Activated CD8-positive, alpha-beta memory T cell treated with anti-CD3 and anti-CD28 coated beads for 4 hours (primary cell): ENCODE results near the gene KDM4E.

Source experiments
- DNase-seq, 2 donors: peaks; one replicate each; pipeline ENCODE4 v3.0.0-alpha.2; 2020; ENCODE audit warnings: low read depth in 2 of 2

KDM4E gene

DNA sequence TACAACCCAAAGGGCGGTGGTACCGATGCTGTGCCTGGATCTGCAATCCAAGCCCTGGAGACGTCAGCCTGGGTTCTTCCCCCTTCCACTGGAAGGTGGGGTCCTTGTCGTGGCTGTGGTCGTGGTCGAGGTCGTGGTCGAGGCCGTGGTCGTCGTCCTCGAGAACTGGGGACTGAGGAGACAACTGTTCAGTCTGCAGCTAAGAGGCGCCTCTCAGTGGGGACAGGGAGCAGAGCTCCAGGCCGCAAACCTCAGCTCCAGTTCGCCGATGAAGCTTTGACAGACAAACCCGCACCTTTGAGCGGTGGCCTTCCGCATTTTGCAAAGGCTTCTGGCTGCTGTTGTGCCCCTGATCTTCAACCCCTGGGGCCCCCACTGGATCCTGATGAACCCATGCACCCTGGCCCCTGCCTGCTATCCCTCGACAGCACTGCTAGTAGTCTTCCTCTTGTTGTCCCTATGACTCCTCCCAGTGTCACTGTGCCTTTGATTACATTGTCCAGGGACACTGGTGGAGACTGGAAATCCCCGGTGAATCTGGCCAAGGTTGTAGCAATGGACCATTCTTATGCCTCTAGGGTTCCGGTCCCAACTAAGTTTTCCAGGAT lies 25.6 kb downstream of the KDM4E start:
- DNase-seq: no peak

DNA sequence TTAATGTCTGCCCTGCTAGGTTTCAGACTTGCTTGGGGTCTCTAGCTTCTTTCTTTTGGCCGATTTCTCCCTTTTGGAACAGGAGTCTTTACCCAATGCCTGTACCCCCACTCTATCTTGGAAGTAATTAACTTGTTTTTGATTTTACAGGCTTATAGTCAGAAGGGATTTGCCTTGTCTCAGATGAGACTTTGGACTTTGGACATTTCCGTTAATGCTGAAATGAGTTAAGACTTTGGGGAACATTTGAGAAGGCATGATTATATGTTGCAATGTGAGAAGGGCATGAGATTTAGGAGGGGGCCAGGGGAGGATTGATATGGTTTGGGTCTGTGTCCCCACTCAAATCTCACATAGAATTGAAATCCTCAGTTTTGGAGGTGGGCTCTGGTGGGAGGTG lies 29.3 kb downstream of the KDM4E start:
- DNase-seq: no peak

DNA sequence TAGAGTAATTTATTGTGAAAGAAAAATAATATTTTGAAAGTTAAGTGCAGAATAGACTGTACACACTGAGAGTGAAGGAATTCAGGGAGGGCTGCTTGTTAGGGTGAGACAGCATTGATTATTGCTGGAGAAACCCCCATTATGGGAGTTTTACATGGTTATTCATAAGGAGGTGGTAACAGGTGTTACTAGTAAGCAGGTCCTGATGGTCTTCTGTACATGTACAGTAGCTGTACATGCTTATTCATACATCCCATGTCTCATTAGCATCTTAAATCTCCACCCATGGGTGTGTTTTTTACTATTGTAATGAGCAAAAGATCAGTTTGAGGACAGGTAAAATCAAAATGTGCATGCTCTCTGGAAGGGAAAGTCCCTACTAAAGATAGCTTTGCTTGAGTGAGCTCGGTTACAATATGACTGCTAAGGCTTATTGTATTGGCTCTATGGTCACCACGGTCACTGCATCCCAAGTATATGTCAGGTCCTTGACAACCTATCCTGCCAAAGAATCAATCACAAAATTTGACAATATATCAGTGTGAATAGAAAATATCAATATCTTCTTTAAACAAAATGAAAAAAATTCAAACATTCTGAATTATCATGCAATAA lies 30.3 kb downstream of the KDM4E start:
- DNase-seq: no peak

DNA sequence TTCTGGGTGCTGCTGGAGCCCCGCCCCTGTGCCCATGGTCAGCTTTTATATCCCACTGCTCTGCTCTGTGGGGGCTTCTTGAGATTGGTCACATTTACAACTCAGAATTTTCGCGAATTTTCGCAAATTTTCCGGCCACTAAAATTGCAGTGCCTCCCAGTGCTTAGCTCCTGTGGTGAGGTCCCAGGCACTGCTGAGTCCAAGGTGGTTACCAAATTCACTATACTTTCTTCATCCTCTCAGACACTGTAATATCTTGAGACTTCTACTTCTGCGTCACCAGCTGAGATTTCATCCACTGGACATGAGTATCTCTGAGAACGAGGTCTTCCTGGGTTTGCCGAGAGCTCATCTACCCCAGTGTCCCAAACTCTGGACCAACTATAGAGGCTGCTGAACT lies 32.9 kb downstream of the KDM4E start:
- no peak for DNase-seq

DNA sequence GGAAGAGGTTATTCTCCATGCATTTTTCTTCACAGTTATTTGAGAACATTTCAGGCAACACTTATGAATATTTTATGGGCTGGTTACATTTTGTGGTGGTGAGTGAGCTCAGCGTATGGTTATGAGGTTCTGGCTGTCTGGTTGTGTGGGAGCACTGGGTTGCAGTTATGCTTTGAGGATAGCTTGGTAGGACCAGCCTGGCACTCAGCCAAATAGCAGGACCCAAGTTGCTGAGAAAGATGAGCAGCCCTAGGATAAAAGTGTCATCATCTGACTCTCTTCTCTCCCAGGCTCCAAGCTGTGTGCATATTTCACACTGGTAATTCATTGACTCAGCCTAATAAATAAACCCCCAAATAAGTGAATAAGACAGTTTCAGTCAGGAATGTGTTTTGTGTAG lies 33.6 kb downstream of the KDM4E start:
- DNase-seq: no peak

DNA sequence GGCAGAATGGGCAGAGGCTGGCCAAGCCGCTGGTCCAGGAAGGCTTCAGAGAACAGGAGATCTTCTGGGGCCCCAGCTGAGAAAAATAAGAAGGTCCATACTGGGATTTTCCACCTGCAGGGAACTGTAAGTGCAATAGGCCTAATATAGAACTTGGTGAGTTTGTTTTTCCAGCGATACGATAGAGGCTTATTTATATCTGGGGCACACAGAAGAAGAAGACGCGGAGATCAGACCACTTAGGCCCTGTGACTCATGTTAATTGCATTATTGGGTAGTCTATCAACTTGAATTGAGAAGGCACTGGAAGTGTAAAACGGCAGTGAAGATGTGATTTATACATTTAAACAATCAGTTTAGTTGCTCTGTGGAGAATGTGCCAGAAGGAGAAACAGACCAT lies 34.0 kb downstream of the KDM4E start:
- DNase-seq: no peak

DNA sequence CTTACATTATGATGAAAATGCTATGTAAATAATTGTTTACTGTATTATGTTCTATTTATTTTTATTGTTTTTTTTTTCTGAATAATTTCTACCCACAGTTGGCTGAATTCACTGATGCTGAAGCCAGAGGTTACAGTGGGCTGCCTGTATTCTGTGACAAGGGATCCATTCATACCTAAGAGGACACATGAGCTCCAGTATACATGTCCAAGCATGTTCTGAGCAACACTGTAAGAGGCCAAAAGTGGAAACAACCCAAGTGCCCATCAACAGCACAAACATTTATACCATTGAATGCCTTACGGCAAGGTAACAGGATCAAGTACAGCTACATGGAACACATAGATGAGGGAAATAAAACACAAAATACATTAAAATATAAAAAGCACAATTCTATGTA lies 40.3 kb downstream of the KDM4E start:
- no peak for DNase-seq

GRCh38 chr11:95066716-95067038 lies 41.6 kb downstream of the KDM4E start, which contains the start of gene SRSF8:
Gene SRSF8 (plus strand): TSS chr11:95066919. CDS start chr11:95067227, 308 bp downstream.
- no peak for DNase-seq

GRCh38 chr11:95067039-95067840 lies 42.2 kb downstream of the KDM4E start:
- DNase-seq: peak; percentile 41 to 53

DNA sequence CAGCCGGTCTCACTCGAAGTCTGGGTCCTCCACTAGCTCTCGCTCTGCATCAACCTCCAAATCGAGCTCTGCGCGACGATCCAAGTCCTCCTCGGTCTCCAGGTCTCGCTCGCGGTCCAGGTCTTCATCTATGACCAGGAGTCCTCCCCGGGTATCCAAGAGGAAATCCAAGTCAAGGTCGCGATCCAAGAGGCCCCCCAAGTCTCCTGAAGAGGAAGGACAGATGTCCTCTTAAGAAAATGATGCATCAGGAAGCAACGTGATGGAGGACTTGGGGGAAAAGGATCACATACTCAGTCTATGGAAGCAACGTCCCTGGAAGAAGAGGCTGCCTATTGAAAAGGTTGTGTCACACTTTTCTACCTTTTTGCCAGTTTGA lies 42.8 kb downstream of the KDM4E start:
- DNase-seq: no peak

DNA sequence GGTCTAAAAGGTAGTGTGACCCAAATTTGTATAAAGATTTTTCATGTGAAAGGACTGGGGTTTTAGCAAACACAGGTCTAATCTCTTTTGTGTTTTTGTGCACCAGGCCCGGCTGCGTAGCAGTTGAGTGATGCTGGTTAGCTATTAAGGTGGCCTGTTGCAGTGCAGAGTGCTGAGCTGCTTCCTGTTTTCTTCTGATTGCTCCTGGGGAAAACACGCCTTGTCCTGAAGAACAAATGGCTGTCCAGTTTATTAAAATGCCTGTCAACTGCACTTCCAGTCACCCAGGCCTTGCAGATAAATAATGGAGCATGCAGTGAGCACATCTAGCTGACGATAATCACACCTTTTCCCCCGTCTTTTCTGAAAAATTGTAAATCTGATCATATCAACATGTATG lies 43.5 kb downstream of the KDM4E start:
- DNase-seq: peak; percentile 15 to 32

DNA sequence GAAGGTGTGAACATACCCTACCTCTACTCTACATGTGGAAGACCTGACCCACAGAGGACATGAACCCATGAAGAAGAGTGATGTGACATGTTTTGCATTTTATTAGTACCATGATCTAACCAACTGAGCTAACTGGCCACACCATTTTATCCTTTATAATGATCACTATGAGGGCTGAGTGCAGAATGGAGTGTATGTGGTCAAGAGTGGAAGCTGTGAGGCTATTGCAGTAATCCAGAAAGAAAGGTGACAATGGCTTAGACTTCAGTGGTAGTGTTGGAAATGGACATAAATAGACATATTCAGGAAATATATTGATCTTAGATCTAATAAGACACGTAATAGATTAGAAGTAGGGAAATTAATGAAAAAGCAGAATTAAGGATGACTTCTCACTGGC lies 45.4 kb downstream of the KDM4E start:
- DNase-seq: no peak

DNA sequence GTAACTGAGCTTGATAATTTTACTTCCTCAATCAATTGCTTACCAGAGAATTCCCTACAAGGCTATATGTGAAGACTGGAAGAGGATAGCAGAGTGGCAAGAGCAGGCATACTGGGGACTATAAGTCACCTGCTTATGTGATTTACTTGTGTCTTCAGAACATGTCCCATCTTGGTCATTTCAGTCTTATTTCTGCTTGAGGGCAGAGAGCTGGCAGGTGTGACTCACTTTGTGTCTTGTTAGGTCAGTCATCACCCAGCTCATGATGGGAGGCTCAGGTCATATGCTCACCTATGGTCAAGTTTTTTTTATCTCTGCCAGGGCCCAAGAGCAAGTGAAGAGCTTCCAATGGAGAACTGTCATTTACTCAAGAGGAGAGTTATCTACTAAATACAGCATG lies 47.9 kb downstream of the KDM4E start:
- no peak for DNase-seq

DNA sequence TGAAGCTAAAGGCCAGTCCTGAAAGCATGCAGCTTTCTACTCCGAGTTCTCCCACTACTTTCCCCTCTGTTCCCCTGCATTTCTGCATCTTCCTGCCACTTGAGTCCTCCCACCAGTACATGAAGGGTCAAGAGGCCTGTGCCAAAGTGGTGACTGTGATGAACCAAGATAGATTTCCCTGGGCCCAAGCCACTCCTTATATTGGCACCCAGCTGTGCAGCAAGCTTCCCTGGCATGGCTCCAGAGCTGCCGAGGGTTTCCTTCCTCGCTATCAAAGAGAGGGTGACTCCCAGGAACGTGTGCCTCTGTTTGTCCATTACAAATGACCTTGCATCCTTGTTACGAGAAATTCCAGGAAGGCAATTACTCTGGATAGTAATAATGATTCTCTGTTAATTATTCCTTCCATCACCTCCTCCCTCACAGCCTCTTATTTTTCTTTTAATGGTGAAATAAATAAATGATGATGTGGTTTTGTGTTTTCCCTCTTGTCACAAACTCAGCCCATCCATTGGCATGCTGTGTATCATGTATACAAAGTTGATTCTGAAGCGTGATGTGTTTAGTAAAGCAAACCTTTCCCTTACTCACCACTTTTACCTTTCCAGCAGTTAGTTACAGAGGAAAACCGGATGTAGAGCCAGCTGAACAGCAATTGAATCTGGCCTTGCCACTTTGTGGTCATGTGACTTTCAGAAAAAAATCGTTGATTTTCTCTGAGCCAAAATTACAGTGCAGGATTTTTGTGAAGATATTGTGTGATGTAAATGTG lies 49.9 kb downstream of the KDM4E start:
- DNase-seq: no peak

GRCh38 chr11:95076416-95076815 lies 51.4 kb downstream of the KDM4E start:
- no peak for DNase-seq

GRCh38 chr11:95076981-95077380 lies 51.9 kb downstream of the KDM4E start:
- DNase-seq: no peak
